Stimulated activated CD4-positive, alpha-beta T cell treated with anti-CD3 and anti-CD28 coated beads, Interleukin-15, amount 100 ng/mL, for 24 hours (primary cell): Measurements from ENCODE around the gene GSTM3.
"Not testable (repeated sequence)": the region's sequence is repeated elsewhere in the genome, so short reads cannot be mapped to it uniquely, and the experiment has no call there.

Source experiments
- DNase-seq: peaks from one replicate; pipeline ENCODE4 v3.0.0-alpha.2; 2020

GSTM3 gene

DNA sequence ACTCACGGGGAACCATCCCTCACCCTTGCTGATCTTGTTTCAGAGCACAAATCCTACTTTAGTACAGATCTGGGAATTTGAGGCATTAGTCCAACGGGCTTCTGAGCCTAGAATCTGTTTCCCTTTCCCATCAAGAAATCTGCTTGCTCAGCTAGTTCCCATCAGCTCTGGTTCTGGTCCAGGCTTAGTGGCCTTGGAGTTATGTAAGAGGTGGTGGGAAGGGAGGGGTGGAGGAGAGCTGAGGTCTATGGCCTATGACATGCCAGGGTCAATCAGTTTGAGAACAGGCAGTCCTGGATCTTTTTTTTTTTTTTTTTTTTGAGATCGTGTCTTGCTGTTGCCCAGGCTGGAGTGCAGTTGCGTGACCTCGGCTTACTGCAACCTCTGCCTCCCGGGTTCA, 49.1 kb downstream of the GSTM3 start:
- no peak for DNase-seq

DNA sequence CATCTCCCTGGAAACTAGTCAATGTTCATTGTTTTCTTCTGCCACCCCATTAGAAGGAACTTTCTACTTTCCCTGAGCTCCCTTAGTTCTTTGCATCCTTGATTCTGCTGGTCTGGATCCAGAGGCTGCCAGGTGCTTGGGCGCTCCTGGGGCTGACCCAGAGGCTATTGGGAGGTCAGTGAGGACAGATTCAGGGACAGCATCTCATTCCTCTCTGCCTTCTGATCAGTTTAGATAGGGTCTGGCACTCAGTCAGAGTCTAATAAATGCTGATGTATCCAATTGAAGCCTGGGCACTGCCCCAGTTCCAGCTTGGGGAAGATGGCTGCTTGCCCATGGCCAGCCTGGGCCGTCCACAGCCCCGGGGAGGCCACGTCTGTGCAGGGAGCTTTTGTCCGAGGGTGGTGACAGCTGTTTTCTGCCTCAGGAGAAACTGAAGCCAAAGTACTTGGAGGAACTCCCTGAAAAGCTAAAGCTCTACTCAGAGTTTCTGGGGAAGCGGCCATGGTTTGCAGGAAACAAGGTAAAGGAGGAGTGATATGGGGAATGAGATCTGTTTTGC, 50.9 kb downstream of the GSTM3 start:
- DNase-seq, result no peak

DNA sequence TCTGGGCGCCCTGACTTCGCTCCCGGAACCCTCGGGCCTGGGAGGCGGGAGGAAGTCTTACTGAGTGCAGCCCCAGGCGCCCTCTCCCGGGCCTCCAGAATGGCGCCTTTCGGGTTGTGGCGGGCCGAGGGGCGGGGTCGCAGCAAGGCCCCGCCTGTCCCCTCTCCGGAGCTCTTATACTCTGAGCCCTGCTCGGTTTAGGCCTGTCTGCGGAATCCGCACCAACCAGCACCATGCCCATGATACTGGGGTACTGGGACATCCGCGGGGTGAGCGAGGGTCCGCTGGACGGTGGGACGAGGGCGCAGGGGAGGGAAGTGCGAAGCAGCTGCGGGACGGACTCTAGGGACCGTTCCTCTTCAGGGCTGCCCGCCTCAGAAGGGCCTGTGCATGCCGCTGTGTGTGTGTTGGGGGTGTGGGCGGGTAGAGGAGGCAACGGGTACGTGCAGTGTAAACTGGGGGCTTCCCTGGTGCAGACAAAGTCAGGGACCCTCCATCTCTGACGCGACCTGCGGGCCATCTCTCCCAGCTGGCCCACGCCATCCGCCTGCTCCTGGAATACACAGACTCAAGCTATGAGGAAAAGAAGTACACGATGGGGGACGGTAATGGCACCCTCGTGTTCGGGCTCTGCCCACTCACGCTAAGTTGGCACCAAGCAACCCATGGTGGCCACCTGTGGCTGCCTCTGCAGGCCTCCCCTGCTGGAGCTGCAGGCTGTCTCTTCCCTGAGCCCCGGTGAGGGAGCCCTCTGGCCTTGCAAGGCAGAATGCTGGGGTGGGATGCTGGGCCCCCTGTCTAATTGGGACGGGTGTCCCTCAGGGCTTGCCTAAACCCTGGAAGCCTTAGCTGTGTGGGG, 53.0 kb downstream of the GSTM3 start, which contains the start of gene GSTM1:
Gene GSTM1, plus strand, starts transcription at position 177 of the 859 bp plus-strand sequence. Its CDS starts 57 bp downstream, at position 234.
- no peak for DNase-seq

DNA sequence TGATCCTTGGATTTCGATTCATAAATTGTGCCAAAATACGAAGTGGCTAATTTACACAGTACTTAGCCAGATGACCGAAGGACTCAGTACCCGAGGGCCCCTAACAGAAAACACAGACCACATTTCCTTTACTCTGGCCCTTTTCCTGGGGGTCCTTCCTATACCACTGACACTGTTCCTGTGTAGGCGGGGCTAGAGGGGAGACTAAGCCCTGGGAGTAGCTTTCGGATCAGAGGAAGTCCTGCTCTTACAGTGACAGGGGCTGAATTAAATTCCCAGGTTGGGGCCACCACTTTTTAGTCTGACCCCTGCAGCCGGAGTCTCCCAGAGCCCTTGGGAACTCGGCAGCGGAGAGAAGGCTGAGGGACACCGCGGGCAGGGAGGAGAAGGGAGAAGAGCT, 53.7 kb downstream of the GSTM3 start:
- DNase-seq, result not testable (repeated sequence)

DNA sequence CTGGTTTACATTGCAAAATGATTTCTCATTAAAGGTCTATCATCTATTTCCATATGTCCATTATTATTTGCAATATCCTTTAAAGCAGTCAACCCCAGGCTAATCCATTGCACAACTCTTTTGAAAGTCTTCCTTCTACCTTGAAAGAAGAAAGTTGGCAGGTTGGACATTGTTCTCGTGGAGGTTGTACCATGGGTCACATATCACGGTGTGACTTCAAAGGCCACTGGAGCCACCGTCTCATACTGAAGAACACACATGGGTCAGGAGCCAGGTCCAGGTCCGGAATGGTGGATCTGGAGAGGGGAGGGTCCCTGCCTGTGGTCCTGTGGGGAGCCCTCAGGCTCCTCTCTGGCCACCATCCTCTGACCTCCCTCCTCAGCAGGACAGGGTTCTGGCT, 54.9 kb downstream of the GSTM3 start:
- DNase-seq, result not testable (repeated sequence)

DNA sequence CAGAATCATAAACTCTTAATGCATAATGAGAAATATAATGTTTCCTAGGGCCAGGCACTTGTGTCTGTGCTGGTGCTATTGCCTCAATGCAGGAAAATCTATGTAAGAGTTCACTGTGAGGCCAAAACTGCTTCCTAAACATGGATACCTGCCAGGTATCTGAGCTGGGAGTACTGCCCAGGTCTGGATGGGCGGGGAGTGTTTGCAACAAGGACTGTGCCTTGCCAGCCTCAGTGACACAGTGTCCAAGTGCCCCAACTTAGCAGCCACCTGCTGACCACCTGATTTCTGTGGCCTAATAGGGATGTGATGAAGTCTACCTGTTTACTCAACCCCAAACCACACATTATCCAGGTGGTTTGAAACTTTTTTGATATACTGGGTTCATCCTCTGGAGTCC, 55.4 kb downstream of the GSTM3 start:
- DNase-seq, result not testable (repeated sequence)

DNA sequence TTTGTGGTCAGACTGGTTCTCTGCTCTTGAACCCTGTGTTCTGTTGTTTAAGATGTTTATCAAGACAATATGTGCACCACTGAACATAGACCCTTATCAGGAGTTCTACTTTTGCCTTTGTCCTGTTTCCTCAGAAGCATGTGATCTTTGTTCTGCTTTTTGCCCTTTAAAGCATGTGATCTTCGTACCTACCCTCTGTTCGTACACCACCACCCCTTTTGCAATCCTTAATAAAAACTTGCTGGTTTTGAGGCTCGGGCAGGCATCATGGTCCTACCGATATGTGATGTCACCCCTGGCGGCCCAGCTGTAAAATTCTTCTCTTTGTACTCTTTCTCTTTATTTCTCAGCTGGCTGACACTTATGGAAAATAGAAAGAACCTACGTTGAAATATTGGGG, 56.1 kb downstream of the GSTM3 start:
- DNase-seq, result not testable (repeated sequence)
